ENCODE results near the gene C14orf180.

DNA sequence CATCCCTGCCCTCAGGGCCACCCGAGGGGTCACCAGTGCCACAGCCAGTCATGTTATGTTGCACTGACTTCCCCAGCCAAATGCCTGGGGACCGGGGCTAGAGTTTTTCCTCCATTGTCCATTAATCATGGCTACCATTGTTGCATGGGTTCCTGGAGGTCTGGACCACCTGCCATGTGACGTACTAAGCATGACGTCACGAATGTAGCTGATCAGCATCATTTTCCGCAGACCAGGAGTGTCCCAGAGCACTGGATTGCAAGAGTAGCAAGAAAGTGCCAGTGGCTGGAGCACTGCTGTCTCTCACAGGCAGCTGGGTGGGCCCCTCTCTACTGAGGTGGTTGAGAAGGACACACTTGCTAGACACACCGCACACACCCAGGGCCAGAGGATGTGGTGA lies 6.9 kb upstream of the C14orf180 start:
- TF ChIP-seq CTCF (IDR thresholded peaks at IDR 0.05) (no peak), EZH2 (IDR thresholded peaks at IDR 0.05) (no peak), EZH2phosphoT487 (IDR thresholded peaks at IDR 0.05) (no peak)

Measured in neural progenitor cell (in vitro differentiated cells).